ENCODE measurements around the gene POLA1. TPM values are rescaled to one million over a fixed set of nuclear protein-coding genes. Genes with fewer than 3 reads are reported as not detected.

The POLA1 gene
- total RNA-seq, 1 donor from 2014 or later = 9.8 TPM

DNA sequence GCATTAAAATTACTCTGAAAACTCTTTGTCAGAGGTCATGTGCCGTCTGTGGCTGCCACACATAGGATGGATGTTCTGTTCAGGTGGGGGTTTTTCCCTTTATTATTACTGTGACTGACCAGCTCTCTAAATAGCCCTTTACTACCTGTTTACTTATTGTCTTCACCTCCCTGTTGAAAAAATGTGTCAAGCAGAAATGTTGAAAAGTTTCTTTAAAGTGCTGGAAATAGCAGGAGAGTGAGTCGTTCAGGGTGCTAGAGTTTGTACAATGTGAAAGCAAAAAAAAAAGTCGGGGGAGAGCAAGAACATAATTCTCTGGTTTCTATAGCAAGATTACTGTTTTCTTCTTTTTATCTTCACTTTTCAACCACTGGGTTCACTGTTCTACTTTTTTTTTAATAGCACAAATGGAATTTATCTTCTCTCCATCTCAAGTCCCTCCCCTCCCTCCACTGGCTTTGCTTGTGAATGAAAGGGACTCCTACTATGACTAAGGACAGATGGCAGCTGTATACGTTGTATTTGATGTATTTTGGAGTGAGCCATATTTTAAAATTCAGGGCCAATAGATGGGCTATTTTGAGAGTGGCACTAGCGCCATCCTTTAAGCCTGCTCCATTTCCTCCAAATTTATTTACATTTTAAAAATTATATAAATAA, 288.7 kb downstream of the POLA1 start:
- DNase-seq (ENCODE audit: low read depth) = peak; percentile 65

- no peak for DNase-seq (ENCODE audit: low read depth)
Observed at GRCh38 chrX:24983931-24984330, 290.2 kb downstream of the POLA1 start.

DNA sequence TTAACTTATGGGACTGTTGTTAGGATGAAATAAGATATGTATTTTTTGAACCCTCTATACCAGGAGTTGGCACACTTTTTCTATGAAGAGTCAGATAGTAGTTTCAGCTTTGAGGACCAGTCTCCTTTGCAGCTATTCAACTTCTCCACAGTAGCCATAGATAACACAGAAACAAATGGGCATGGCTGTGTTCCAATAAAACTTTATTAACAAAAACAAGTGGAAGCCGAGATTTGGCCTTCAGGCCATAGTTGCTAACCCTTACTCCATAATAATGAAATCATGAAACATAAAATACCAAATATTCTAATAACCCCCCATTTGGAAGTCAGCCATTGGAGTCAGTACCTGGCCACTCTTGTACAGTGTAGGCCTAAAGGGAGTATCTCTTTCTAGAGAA, 291.4 kb downstream of the POLA1 start:
- no peak for DNase-seq (ENCODE audit: low read depth)

- DNase-seq (ENCODE audit: low read depth) = no peak
Observed at GRCh38 chrX:24987731-24988130, 294.0 kb downstream of the POLA1 start.

- DNase-seq (ENCODE audit: low read depth) = no peak
Observed at GRCh38 chrX:24988314-24988713, 294.6 kb downstream of the POLA1 start.

- DNase-seq (ENCODE audit: low read depth) = no peak
Observed at GRCh38 chrX:24990535-24990934, 296.8 kb downstream of the POLA1 start.

- DNase-seq (ENCODE audit: low read depth) = no peak
Observed at GRCh38 chrX:24993879-24994278, 300.2 kb downstream of the POLA1 start.

- no peak for DNase-seq (ENCODE audit: low read depth)
Observed at GRCh38 chrX:24996096-24996709, 302.5 kb downstream of the POLA1 start.

GRCh38 chrX:24999511-24999910, 305.8 kb downstream of the POLA1 start:
- DNase-seq (ENCODE audit: low read depth) = no peak

GRCh38 chrX:25001808-25002660, 308.3 kb downstream of the POLA1 start:
- DNase-seq (ENCODE audit: low read depth) = no peak

GRCh38 chrX:25002661-25003020, 308.9 kb downstream of the POLA1 start:
- DNase-seq (ENCODE audit: low read depth) = no peak

- no peak for DNase-seq (ENCODE audit: low read depth)
Observed at GRCh38 chrX:25003066-25003849, 309.5 kb downstream of the POLA1 start.

DNA sequence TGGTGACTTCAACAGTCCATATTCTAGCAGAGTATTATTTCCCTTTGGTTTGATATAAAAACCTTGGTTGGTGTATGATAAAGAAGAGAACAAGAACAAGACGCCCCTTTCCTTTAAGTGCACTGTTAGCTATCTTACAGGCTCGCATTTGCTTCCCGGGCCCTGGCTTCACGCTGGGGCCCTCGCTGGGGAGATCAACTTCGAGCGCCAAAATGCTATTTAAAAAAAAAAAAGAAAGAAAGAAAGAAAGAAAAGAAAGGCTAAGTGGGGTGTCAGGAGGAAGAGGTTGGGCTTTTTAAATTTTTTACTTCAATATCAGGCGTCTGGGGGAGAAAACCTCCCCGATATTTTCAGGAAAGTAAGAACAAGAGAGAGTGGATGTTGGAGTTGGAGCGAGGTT, 310.3 kb downstream of the POLA1 start:
- DNase-seq (ENCODE audit: low read depth) = no peak

DNA sequence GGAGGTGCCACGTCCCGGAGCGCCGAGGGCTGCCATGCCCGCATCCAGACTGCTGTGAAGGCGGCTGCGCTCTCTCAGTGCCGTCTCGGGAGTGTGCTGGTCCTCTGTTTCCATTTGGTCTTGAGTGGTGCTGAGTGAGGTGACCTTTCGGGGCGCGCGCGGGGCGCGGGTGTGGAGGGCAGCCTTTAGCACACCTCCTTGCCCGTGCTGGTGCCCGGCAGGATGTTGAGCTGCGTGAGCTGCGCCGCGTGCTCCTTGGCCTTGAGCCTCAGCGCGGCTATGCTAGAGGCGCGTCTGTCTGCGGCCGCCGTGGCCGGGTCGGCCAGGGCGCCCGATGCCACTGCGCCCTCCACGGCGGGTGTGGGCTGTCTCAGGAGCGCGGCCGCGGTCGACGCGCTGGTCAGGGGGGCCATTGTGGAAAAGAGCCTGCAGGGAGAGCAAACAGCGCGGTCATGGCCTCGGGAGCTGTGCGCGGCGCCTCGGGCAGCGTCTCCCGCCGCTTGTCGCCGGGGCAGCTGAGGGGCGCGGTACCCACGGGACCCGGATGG, 310.8 kb downstream of the POLA1 start:
- DNase-seq (ENCODE audit: low read depth) = no peak

- no peak for DNase-seq (ENCODE audit: low read depth)
Observed at GRCh38 chrX:25005034-25005381, 311.3 kb downstream of the POLA1 start.

DNA sequence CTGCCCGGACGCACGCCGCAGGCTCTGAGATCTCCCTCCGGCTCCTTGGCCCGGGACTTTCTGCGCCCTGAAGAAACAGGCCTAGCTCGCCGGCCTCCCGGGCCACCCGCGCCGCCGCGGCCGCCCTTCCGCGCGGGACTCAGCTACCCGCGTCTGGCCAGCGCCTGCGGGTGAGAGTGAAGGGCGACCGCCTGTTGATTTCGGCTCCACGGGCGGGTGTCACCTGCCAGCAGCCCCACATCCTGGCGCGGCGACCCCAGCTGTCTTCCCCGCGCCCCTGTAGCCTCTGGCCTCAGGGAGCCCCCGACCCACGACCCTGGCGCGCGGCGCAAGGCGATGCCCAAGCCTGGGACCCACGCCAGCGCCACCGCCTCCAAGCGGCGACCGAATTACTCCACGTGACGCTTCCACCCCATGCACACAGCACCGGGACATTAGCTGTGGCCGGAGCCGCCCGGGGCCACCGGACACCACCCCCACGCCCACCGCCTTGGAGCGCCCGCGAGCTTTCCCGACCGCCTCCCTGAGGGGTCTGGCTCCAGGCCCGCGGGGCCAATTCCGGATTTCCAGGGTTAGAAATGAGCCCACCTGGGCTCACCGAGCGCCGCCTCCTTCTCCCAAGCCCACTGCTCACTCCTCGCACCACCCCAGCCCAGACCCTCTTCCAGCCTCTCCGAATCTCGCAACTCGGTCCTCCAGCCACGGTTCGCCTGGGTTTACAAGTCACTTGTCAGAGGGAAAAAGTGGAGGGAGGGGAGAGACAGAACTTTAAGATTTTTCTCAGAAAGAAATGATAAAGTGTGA, 311.9 kb downstream of the POLA1 start:
- DNase-seq (ENCODE audit: low read depth) = no peak

GRCh38 chrX:25006586-25007058, 312.9 kb downstream of the POLA1 start:
- DNase-seq (ENCODE audit: low read depth) = no peak

- DNase-seq (ENCODE audit: low read depth) = no peak
Observed at GRCh38 chrX:25007059-25008053, 313.6 kb downstream of the POLA1 start.

DNA sequence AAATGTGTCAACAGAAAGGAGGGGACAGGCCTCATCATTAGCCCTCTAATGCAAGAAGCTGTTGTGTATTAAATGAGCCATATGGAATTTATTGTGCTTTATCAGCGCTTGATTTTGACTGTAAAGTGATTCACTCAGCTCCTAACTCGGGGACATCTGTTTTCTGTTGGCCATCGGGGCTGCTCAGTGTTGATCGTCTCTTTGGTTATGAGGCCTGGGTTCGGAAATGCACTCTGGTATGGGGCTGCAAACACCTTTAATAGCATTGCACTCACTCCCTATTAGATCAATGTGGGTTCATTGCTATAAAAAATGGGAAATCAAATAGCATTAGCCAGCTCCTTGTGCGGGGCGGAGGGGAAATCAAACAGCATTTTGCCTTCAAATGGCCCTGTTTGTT, 315.7 kb downstream of the POLA1 start:
- DNase-seq (ENCODE audit: low read depth) = no peak
